ENCODE results near the gene BICRAL. TPM values are rescaled to one million over a fixed set of nuclear protein-coding genes. Genes with fewer than 3 reads are reported as not detected.
A peak's percentile ranks its signal among the peaks of the same experiment; 100 is the strongest.
"Not testable (repeated sequence)": the region's sequence is repeated elsewhere in the genome, so short reads cannot be mapped to it uniquely, and the experiment has no call there.

The BICRAL gene
- total and polyA plus RNA-seq, 2 donors (not counting 1 experiment from before 2014, with no cell fraction given): 6.9 to 11.5 TPM

DNA sequence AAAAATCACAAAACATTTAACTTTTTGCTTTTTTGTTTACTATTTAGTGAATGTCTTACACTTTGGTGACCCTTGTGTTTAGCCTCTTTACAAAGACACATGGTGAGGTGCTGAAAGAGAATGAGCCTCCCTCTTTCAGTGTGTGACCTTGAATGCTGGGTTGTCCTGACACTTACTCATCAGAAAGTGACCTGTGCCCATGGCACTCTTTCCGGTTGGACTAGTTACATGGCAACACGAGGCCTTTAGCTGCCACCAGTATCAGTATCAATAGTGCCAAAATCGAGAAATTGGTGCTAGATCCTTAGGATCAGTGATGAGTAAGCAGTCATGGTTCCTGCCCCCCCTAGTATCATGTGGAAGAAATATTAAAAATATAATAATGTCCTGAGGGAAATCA, 95.8 kb downstream of the BICRAL start:
- Histone ChIP-seq H3K4me2 (ENCODE audit: extremely low read depth, insufficient read depth, low read length) (no peak overlapping the region), H3K36me3 (ENCODE audit: control insufficient read depth, insufficient read depth, low read length) (no peaks in the 10 kb centered on the region)

DNA sequence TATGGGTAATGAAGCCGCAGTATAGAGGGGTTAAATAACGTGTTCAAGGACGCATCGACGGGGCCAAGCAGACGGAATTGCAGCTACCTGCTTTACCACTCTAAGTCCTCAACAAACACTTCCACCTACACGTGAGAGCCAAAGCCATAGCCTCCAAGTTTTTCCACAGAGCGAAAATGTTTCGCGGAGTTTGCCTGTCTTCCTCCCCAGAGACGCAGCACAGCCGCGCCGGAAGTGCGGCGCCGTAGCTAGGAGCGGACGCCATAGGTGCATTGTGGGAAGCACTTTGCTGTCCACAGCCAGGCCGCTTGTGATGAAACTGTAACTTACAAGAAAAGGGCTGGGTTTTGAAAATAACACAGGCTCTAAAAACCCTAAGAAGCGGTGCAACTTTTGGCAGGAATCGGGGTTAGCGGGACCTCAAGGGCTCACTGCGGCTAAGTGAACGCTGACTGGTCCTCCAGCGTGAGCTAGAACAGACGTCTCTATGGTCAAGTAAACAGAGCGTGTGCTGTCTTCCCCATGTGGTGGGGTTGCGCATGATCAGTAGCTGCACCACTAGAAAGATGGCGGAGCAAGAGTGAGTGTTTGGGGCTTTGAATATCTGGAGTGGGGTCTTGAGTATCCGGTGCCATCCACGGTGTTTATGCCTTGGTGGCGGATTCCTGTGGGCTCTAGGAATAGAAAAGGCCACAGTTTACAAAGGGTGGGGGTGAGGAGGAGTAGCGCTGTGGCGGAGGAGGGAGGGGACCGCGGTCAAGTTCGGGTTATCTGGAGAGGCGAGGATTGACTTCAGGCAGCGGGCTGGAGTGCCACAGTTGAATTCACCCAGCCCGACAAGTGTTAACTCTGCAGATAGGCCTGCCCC, 97.8 kb downstream of the BICRAL start, which contains the start of gene RPL7L1:
TSS of gene RPL7L1 (plus strand) at position 245 of the 868 bp plus-strand sequence. CDS start at position 540, 295 bp downstream.
- no peaks in the 10 kb centered on the region for H3K9me3 ChIP-seq (ENCODE audit: control insufficient read depth, insufficient read depth, low read depth, low read length)
- no peak for TF ChIP-seq EZH2 (IDR thresholded peaks at IDR 0.05; ENCODE audit: low read length, missing control alignments)
- TF ChIP-seq, protein P1, sequence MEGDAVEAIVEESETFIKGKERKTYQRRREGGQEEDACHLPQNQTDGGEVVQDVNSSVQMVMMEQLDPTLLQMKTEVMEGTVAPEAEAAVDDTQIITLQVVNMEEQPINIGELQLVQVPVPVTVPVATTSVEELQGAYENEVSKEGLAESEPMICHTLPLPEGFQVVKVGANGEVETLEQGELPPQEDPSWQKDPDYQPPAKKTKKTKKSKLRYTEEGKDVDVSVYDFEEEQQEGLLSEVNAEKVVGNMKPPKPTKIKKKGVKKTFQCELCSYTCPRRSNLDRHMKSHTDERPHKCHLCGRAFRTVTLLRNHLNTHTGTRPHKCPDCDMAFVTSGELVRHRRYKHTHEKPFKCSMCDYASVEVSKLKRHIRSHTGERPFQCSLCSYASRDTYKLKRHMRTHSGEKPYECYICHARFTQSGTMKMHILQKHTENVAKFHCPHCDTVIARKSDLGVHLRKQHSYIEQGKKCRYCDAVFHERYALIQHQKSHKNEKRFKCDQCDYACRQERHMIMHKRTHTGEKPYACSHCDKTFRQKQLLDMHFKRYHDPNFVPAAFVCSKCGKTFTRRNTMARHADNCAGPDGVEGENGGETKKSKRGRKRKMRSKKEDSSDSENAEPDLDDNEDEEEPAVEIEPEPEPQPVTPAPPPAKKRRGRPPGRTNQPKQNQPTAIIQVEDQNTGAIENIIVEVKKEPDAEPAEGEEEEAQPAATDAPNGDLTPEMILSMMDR (conservative IDR thresholded peaks at IDR 0.05 in 1 of 2, IDR thresholded peaks at IDR 0.05 in 1 of 2; ENCODE audit: low read depth in 1 of 2, low read length in 2 of 2): peak in 1 of 2 donors; percentile 21
- peak within 1 kb of the TSS; percentile 97 to 99 (median 98) for H3K4me3 ChIP-seq (replicated peaks in 1 of 4; ENCODE audit: control extremely low read depth in 1 of 4, insufficient read depth in 1 of 4, low read depth in 3 of 4, low read length in 4 of 4)
- H3K79me2 ChIP-seq (ENCODE audit: control insufficient read depth, insufficient read depth, low read length): peaks cover 34% of the 10 kb centered on the region
- H3K4me2 ChIP-seq (ENCODE audit: extremely low read depth, insufficient read depth, low read length): peak within 1 kb of the TSS; percentile 100
- DNase-seq (ENCODE audit: low read depth in 2 of 2): peak; percentile 88 to 92
- H2AFZ ChIP-seq (ENCODE audit: low read length): peak within 1 kb of the TSS; percentile 100
- peaks cover 7% of the 10 kb centered on the region for H3K36me3 ChIP-seq (ENCODE audit: control insufficient read depth, insufficient read depth, low read length)
- H3K27me3 ChIP-seq (ENCODE audit: control insufficient read depth, insufficient read depth, low read length): no peaks in the 10 kb centered on the region
- H4K20me1 ChIP-seq (ENCODE audit: control insufficient read depth, extremely low read depth, insufficient read depth, low read length): no peaks in the 10 kb centered on the region
- no peaks in the 10 kb centered on the region for H3K4me1 ChIP-seq (ENCODE audit: control insufficient read depth, extremely low read depth, insufficient read depth, low read length)
- peak within 1 kb of the TSS; percentile 89 for H3K9ac ChIP-seq (ENCODE audit: insufficient read depth, low read length)
- H3K27ac ChIP-seq (ENCODE audit: insufficient read depth, low read length): peak within 1 kb of the TSS; percentile 97

More for the DNA sequence above, 95.8 kb downstream of the BICRAL start:
- no peaks in the 10 kb centered on the region for H4K20me1 ChIP-seq (ENCODE audit: control insufficient read depth, extremely low read depth, insufficient read depth, low read length)
- no peak overlapping the region for H3K9ac ChIP-seq (ENCODE audit: insufficient read depth, low read length)
- no peak overlapping the region for H3K4me3 ChIP-seq (replicated peaks in 1 of 4; ENCODE audit: control extremely low read depth in 1 of 4, insufficient read depth in 1 of 4, low read depth in 3 of 4, low read length in 4 of 4)
- H3K79me2 ChIP-seq (ENCODE audit: control insufficient read depth, insufficient read depth, low read length): peaks cover 23% of the 10 kb centered on the region
- peak overlapping the region; percentile 35 for H2AFZ ChIP-seq (ENCODE audit: low read length)
- H3K27ac ChIP-seq (ENCODE audit: insufficient read depth, low read length): no peak overlapping the region
- no peaks in the 10 kb centered on the region for H3K4me1 ChIP-seq (ENCODE audit: control insufficient read depth, extremely low read depth, insufficient read depth, low read length)
- H3K27me3 ChIP-seq (ENCODE audit: control insufficient read depth, insufficient read depth, low read length): no peaks in the 10 kb centered on the region
- no peak for DNase-seq (ENCODE audit: low read depth in 2 of 2)
- H3K9me3 ChIP-seq (ENCODE audit: control insufficient read depth, insufficient read depth, low read depth, low read length): no peaks in the 10 kb centered on the region
- TF ChIP-seq, protein P1 (conservative IDR thresholded peaks at IDR 0.05 in 1 of 2, IDR thresholded peaks at IDR 0.05 in 1 of 2; ENCODE audit: low read depth in 1 of 2, low read length in 2 of 2): no peak
- TF ChIP-seq EZH2 (IDR thresholded peaks at IDR 0.05; ENCODE audit: low read length, missing control alignments): no peak

DNA sequence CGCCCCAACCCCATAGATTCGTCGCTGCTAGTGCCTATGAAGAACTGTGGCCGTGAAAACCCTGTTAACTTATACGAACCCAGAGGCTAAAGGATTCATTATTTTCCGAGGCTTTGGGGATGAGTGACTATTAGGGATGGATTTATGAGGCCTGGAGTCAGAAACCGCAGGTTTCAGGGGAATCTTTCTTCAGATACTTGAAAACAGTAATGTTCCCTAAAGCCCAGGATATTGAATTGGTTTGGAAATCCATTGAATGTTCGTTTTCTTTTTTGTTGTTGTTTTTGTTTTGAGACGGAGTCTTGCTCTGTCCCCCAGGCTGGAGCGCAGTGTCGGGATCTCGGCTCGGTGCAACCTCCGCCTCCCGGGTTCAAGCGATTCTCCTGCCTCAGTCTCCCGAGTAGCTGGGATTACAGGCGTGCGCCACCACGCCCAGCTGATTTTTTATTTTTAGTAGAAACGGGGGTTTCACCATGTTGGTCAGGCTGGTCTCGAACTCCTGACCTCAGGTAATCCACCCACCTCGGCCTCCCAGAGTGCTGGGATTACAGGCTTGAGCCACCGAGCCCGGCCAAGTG, 98.5 kb downstream of the BICRAL start:
- not testable (repeated sequence) for H3K4me1 ChIP-seq (ENCODE audit: control insufficient read depth, extremely low read depth, insufficient read depth, low read length); H3K27me3 ChIP-seq (ENCODE audit: control insufficient read depth, insufficient read depth, low read length); DNase-seq (ENCODE audit: low read depth in 2 of 2); H4K20me1 ChIP-seq (ENCODE audit: control insufficient read depth, extremely low read depth, insufficient read depth, low read length); H3K9me3 ChIP-seq (ENCODE audit: control insufficient read depth, insufficient read depth, low read depth, low read length)
- peak overlapping the region; percentile 97 for H3K27ac ChIP-seq (ENCODE audit: insufficient read depth, low read length)
- peak overlapping the region; percentile 97 to 99 (median 98) for H3K4me3 ChIP-seq (replicated peaks in 1 of 4; ENCODE audit: control extremely low read depth in 1 of 4, insufficient read depth in 1 of 4, low read depth in 3 of 4, low read length in 4 of 4)
- H3K9ac ChIP-seq (ENCODE audit: insufficient read depth, low read length): peak overlapping the region; percentile 89
- peak overlapping the region; percentile 100 for H2AFZ ChIP-seq (ENCODE audit: low read length)
- H3K36me3 ChIP-seq (ENCODE audit: control insufficient read depth, insufficient read depth, low read length): peaks cover 10% of the 10 kb centered on the region
- peak overlapping the region; percentile 100 for H3K4me2 ChIP-seq (ENCODE audit: extremely low read depth, insufficient read depth, low read length)
- peaks cover 36% of the 10 kb centered on the region for H3K79me2 ChIP-seq (ENCODE audit: control insufficient read depth, insufficient read depth, low read length)

DNA sequence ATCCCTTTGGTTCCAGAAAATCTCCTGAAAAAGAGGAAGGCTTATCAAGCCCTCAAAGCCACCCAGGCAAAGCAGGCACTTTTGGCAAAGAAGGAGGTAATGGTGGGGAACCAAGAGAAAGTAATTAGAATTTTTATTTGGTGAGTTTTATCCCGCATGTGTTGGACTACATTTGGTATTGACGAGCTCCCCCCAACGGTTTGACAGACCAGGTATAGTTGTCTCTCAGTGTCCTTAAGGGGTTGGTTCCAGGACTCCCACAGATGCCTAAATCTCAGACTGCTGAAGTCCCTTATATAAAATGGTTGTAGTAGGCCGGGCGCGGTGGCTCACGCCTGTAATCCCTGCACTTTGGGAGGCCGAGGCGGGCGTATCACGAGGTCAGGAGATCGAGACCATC, 99.0 kb downstream of the BICRAL start:
- H3K9me3 ChIP-seq (ENCODE audit: control insufficient read depth, insufficient read depth, low read depth, low read length); DNase-seq (ENCODE audit: low read depth in 2 of 2); H3K4me1 ChIP-seq (ENCODE audit: control insufficient read depth, extremely low read depth, insufficient read depth, low read length); H2AFZ ChIP-seq (ENCODE audit: low read length); H4K20me1 ChIP-seq (ENCODE audit: control insufficient read depth, extremely low read depth, insufficient read depth, low read length); H3K27ac ChIP-seq (ENCODE audit: insufficient read depth, low read length); H3K27me3 ChIP-seq (ENCODE audit: control insufficient read depth, insufficient read depth, low read length): not testable (repeated sequence)
- H3K9ac ChIP-seq (ENCODE audit: insufficient read depth, low read length): peak overlapping the region; percentile 89
- peak overlapping the region; percentile 97 to 99 (median 98) for H3K4me3 ChIP-seq (replicated peaks in 1 of 4; ENCODE audit: control extremely low read depth in 1 of 4, insufficient read depth in 1 of 4, low read depth in 3 of 4, low read length in 4 of 4)
- H3K36me3 ChIP-seq (ENCODE audit: control insufficient read depth, insufficient read depth, low read length): peaks cover 11% of the 10 kb centered on the region
- H3K4me2 ChIP-seq (ENCODE audit: extremely low read depth, insufficient read depth, low read length): peak overlapping the region; percentile 48
- H3K79me2 ChIP-seq (ENCODE audit: control insufficient read depth, insufficient read depth, low read length): peaks cover 36% of the 10 kb centered on the region
